GM12864 (cell line): ENCODE measurements around the gene S100G.

ENCODE experiments used
- DNase-seq: peaks from one replicate; pipeline ENCODE4 v3.0.0-alpha.2; 2011; ENCODE audit warnings: low read depth
- H3K4me3 ChIP-seq: 2 replicates; pipeline ENCODE4 v1.5.1; 2011; ENCODE audit warnings: mild to moderate bottlenecking, low read depth, low read length, control low read depth
- TF ChIP-seq, protein P1 (sequence below): IDR thresholded peaks from 2 replicates; pipeline ENCODE4 v1.5.1; 2011; ENCODE audit warnings: low read depth, mild to moderate bottlenecking, moderate library complexity, low read length, control low read depth, inconsistent platforms; ENCODE audit errors: missing control alignments

Gene S100G

GRCh38 chrX:16646366-16647138 is 3.4 kb upstream of the S100G start:
- no peak overlapping the region for H3K4me3 ChIP-seq
- TF ChIP-seq, protein P1, sequence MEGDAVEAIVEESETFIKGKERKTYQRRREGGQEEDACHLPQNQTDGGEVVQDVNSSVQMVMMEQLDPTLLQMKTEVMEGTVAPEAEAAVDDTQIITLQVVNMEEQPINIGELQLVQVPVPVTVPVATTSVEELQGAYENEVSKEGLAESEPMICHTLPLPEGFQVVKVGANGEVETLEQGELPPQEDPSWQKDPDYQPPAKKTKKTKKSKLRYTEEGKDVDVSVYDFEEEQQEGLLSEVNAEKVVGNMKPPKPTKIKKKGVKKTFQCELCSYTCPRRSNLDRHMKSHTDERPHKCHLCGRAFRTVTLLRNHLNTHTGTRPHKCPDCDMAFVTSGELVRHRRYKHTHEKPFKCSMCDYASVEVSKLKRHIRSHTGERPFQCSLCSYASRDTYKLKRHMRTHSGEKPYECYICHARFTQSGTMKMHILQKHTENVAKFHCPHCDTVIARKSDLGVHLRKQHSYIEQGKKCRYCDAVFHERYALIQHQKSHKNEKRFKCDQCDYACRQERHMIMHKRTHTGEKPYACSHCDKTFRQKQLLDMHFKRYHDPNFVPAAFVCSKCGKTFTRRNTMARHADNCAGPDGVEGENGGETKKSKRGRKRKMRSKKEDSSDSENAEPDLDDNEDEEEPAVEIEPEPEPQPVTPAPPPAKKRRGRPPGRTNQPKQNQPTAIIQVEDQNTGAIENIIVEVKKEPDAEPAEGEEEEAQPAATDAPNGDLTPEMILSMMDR, result no peak
- no peak for DNase-seq

DNA sequence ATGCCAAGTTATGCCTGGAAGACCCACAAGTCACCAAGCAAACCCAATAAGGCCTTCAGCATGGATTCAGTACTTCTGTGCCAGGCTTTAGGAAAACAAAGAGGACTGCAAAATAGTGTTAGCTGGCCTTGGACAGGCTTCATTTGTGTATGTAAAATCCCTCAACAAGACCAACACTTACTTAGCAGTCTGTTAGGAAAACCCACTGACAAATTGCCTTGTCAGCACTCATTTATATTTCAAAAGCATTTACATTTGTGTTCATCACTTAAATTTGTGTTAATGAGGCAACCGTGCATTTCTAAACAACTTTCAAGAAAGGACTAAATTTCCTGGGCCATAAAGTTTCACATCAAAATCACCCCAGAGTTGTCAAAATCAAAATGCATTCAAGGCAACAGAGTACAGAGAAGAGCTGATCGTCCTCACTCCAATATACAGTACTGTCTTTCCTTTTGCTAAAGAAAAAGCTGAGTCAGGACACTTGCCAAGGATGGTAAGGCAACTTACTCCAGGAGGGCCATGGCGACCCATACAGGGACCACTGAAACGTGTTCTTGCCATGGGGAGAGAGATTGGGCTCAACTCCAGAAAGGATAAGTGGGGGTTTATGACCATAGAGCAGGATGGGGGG is 1.6 kb downstream of the S100G start:
- H3K4me3 ChIP-seq, result no peak overlapping the region
- no peak for DNase-seq
- TF ChIP-seq, protein P1, result no peak

- no peak overlapping the region for H3K4me3 ChIP-seq
- TF ChIP-seq, protein P1, result no peak
- DNase-seq, result no peak
These were observed 3.5 kb downstream of the S100G start for GRCh38 chrX:16653424-16653823.

- H3K4me3 ChIP-seq, result no peak overlapping the region
- DNase-seq, result no peak
- TF ChIP-seq, protein P1, result no peak
These were observed 4.1 kb downstream of the S100G start for GRCh38 chrX:16654093-16654492.

DNA sequence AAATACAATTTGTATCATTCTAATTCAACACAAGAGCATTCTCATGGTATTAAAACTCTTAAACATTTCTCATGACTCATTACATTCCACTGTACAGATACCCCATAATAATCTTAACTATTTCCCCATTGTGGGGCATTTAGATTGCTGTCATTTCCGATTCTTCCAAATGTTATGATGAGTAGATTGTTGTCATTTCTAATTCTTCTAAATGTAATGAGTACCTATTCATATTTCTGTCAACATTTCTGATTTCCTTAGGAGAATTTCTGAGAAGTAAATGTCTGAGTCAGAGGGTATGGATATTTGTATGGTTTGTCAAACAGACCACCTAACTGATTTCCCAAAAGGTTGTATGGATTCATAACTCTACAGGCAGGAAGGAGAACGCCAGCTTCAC is 8.3 kb downstream of the S100G start:
- TF ChIP-seq, protein P1, result no peak
- no peak overlapping the region for H3K4me3 ChIP-seq
- no peak for DNase-seq

DNA sequence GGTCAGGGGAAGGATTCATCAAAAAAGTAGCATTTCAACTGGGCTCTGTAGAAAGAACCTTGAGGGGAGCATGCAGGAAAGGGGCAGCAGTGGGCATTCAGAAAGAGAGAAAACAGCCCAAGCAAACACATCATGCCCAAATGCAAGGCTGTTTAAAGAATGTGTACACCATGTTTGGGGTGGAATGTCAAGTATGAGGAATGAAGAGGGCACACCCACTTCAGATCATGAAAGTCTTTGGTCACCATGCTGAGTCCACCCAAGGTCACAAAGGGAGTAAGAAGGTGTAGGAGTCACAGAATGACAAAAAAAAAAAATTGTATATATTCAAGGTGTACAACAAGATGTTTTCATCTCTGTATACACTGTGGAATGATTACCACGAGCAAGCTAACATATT is 9.4 kb downstream of the S100G start:
- TF ChIP-seq, protein P1, result no peak
- no peak overlapping the region for H3K4me3 ChIP-seq

More for the DNA sequence above, 9.4 kb downstream of the S100G start:
- no peak for DNase-seq
